Immature natural killer cell (primary cell): ENCODE results near the gene MEX3B. TPM values are rescaled to one million over a fixed set of nuclear protein-coding genes. Genes with fewer than 3 reads are reported as not detected.

Experiments used
- DNase-seq, 3 donors: peaks; one replicate each; pipeline ENCODE4 v3.0.0; 2022; ENCODE audit warnings: mixed read lengths in 1 of 3
- H3K27ac Mint-ChIP-seq, 6 donors: one replicate each; pipeline ENCODE4 v1.8.0; 2020; ENCODE audit warnings: mixed read lengths in 6 of 6, mild to moderate bottlenecking in 5 of 6, inconsistent platforms in 4 of 6, moderate library complexity in 3 of 6
- H3K27me3 Mint-ChIP-seq, 3 donors: one replicate each; pipeline ENCODE4 v1.8.0; 2020 to 2021; ENCODE audit warnings: low read depth in 3 of 3, mild to moderate bottlenecking in 3 of 3, mixed read lengths in 3 of 3, moderate library complexity in 3 of 3, inconsistent platforms in 1 of 3
- H3K36me3 Mint-ChIP-seq, 3 donors: one replicate each; pipeline ENCODE4 v1.8.0; 2020; ENCODE audit warnings: mixed read lengths in 3 of 3, inconsistent platforms in 2 of 3, mild to moderate bottlenecking in 2 of 3
- H3K4me1 Mint-ChIP-seq, 2 donors: one replicate each; pipeline ENCODE4 v1.8.0; 2020; ENCODE audit warnings: inconsistent platforms in 2 of 2, mild to moderate bottlenecking in 2 of 2, mixed read lengths in 2 of 2, moderate library complexity in 1 of 2
- H3K4me3 Mint-ChIP-seq, 5 donors: one replicate each; pipeline ENCODE4 v1.8.0; 2020; ENCODE audit warnings: mild to moderate bottlenecking in 5 of 5, mixed read lengths in 5 of 5, inconsistent platforms in 3 of 5, moderate library complexity in 3 of 5
- H3K9me3 Mint-ChIP-seq, 6 donors: one replicate each; pipeline ENCODE4 v1.8.0; 2020; ENCODE audit warnings: mild to moderate bottlenecking in 6 of 6, mixed read lengths in 6 of 6, inconsistent platforms in 4 of 6, moderate library complexity in 3 of 6
- polyA plus RNA-seq, 3 donors: library from polyadenylated mRNA; unstranded; fragments of 300-500 nt; fragmentation: Illumina TruSeq; gene quantifications; one replicate each; pipeline ENCODE4 v1.2.3, GENCODE V29; 2021

MEX3B gene
- polyA plus RNA-seq: under 1 TPM in 1 of 3 donors, not detected in 2; 0.06 TPM

DNA sequence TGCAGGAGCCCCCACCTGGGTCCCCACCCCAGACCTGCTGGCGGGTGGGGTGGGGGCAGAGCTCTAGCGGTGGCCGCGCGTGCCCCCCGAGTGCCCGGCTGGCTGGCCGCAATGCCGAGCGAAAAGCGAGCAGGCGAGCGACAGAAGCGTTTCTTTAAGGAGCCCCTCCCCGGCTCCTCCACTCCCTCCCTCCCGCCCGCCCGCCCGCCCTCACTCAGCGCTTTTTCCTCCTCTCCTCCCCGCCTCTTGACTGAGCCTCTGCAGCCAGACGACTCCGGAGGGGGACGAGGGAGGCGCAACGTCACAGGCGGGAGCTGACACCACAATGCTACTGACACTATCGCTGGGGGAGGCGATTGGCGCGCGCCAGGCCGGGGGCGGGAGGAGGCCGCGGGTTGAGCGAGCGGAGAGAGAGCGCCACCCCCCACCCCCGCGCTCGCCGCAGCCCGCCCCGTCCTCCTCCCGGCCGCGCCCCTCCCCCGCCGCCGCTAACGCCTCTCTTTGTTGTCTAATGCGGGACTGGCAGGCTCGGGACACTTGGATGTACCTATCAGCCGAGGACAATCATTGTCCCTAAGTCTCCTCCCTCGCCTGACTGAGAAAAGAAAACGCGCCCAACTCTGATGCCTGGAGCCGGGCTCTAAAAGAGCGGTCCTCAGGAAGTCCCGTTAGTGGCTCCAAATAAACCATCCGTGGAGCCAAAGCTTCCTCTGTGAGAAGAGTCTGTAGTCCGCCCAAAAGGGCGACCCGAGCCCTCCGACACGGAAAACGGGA lies at the start of gene MEX3B:
Gene MEX3B (minus strand): TSS at position 127 of the 774 bp plus-strand sequence. CDS start 313 bp downstream, outside the sequence.
- Mint-ChIP-seq H3K4me1 (peaks cover 12 to 21% of the 10 kb centered on the region in 2 donors), H3K4me3 (peak within 1 kb of the TSS; percentile 88 to 93 (median 91)), H3K27ac (peak within 1 kb of the TSS in 5 of 6 donors; percentile 56 to 87 (median 79)), H3K27me3 (peaks cover 6 to 21% (median 9%) of the 10 kb centered on the region in 3 donors), H3K9me3 (no peaks in the 10 kb centered on the region), H3K36me3 (no peaks in the 10 kb centered on the region)
- peak; percentile 68 to 78 (median 76) for DNase-seq

DNA sequence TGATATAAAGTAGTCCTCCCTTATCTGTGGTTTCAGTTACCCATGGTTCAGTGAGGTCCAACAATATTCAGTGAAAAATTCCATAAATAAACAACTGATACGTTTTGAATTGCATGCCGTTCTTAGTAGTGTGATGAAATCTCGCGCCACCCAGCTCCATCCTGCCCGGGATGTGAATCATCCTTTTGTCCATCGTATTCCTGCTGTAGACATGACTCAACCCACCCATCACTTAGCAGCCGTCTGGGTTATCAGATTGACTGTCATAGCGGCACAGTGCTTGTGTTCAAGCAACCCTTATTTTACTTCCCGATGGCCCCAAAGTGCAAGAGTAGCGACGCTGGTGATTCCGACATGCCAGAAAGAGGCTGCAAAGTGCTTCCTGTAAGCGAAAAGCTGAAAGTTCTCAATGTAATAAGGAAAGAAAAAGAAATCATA lies 48.0 kb upstream of the MEX3B start:
- H3K4me3 Mint-ChIP-seq: no peak overlapping the region
- H3K9me3 Mint-ChIP-seq: peaks cover 0 to 3% (median 0%) of the 10 kb centered on the region in 6 donors
- peaks cover 2 to 4% (median 2%) of the 10 kb centered on the region in 3 donors for H3K27me3 Mint-ChIP-seq
- H3K27ac Mint-ChIP-seq: no peak overlapping the region
- DNase-seq: no peak
- no peaks in the 10 kb centered on the region for H3K36me3 Mint-ChIP-seq
- H3K4me1 Mint-ChIP-seq: no peaks in the 10 kb centered on the region

DNA sequence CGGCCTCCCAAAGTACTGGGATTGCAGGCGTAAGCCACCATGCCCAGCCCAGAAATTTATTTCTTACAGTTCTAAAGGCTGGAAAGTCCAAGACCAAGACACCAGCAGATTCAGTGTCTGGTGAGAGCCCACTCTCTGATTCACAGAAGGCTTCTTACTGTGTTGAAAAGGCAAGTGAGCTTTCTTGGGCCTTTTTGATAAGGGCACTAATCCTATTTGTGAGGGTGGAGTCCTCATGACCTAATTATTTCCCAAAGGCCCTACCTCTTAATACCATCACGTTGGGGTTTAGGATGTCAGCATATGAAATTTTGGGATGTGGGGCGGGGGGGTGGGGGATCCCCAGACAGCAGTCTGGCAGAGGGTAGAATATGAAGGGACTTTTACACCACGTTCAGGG lies 47.5 kb upstream of the MEX3B start:
- no peak for DNase-seq
- Mint-ChIP-seq H3K27ac (no peak overlapping the region), H3K27me3 (peaks cover 0 to 4% (median 0%) of the 10 kb centered on the region in 3 donors), H3K36me3 (no peaks in the 10 kb centered on the region), H3K9me3 (peaks cover 0 to 3% (median 0%) of the 10 kb centered on the region in 6 donors), H3K4me1 (no peaks in the 10 kb centered on the region), H3K4me3 (no peak overlapping the region)

- H3K4me1 Mint-ChIP-seq: no peaks in the 10 kb centered on the region
- H3K27ac Mint-ChIP-seq: no peak overlapping the region
- H3K27me3 Mint-ChIP-seq: peaks cover 0 to 6% (median 1%) of the 10 kb centered on the region in 3 donors
- DNase-seq: no peak
- peaks cover 0 to 3% (median 0%) of the 10 kb centered on the region in 6 donors for H3K9me3 Mint-ChIP-seq
- no peak overlapping the region for H3K4me3 Mint-ChIP-seq
- H3K36me3 Mint-ChIP-seq: no peaks in the 10 kb centered on the region
Measured at GRCh38 chr15:82091636-82092140, 45.9 kb upstream of the MEX3B start.

- Mint-ChIP-seq H3K4me3 (peak overlapping the region in 1 of 5 donors; percentile 22), H3K27me3 (peaks cover 0 to 8% (median 1%) of the 10 kb centered on the region in 3 donors), H3K4me1 (no peaks in the 10 kb centered on the region), H3K36me3 (no peaks in the 10 kb centered on the region), H3K27ac (peak overlapping the region in 1 of 6 donors; percentile 3), H3K9me3 (no peaks in the 10 kb centered on the region)
- DNase-seq: no peak
Measured at GRCh38 chr15:82086243-82086995, 40.6 kb upstream of the MEX3B start.

- Mint-ChIP-seq H3K27ac (no peak overlapping the region), H3K4me1 (no peaks in the 10 kb centered on the region), H3K27me3 (peaks cover 0 to 12% (median 5%) of the 10 kb centered on the region in 3 donors), H3K36me3 (no peaks in the 10 kb centered on the region), H3K4me3 (no peak overlapping the region), H3K9me3 (no peaks in the 10 kb centered on the region)
- no peak for DNase-seq
Measured at GRCh38 chr15:82081914-82082762, 36.3 kb upstream of the MEX3B start.

- H3K36me3 Mint-ChIP-seq: no peaks in the 10 kb centered on the region
- no peak overlapping the region for H3K27ac Mint-ChIP-seq
- no peaks in the 10 kb centered on the region for H3K9me3 Mint-ChIP-seq
- DNase-seq: no peak
- peaks cover 0 to 9% (median 5%) of the 10 kb centered on the region in 3 donors for H3K27me3 Mint-ChIP-seq
- no peak overlapping the region for H3K4me3 Mint-ChIP-seq
- no peaks in the 10 kb centered on the region for H3K4me1 Mint-ChIP-seq
Measured at GRCh38 chr15:82080774-82081173, 35.0 kb upstream of the MEX3B start.

DNA sequence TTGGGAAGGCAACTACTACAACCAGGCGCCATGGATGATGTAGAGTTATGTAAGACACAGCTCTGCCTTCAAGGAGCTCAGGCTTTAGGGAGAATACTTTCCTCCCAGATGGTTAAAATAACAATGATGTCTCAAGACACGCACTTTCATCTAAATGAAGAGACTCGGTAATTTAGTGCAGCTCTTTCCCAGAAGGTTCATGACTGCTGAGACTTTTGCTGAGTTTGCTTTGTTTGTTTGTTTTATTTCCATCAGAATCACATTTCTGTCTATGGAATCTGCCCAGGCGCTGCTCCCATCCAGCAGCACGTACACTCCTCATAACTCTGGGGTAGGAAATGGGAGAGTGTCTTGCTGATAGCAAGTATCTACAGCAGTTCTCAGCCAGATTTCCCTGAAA lies 33.9 kb upstream of the MEX3B start:
- Mint-ChIP-seq H3K4me1 (no peaks in the 10 kb centered on the region), H3K27me3 (peaks cover 0 to 7% (median 5%) of the 10 kb centered on the region in 3 donors), H3K36me3 (no peaks in the 10 kb centered on the region), H3K4me3 (no peak overlapping the region), H3K9me3 (no peaks in the 10 kb centered on the region), H3K27ac (no peak overlapping the region)
- DNase-seq: no peak

- H3K4me3 Mint-ChIP-seq: no peak overlapping the region
- H3K9me3 Mint-ChIP-seq: no peaks in the 10 kb centered on the region
- H3K4me1 Mint-ChIP-seq: no peaks in the 10 kb centered on the region
- H3K27ac Mint-ChIP-seq: no peak overlapping the region
- DNase-seq: no peak
- peaks cover 2 to 8% (median 3%) of the 10 kb centered on the region in 3 donors for H3K27me3 Mint-ChIP-seq
- no peaks in the 10 kb centered on the region for H3K36me3 Mint-ChIP-seq
Measured at GRCh38 chr15:82074610-82075009, 28.8 kb upstream of the MEX3B start.

DNA sequence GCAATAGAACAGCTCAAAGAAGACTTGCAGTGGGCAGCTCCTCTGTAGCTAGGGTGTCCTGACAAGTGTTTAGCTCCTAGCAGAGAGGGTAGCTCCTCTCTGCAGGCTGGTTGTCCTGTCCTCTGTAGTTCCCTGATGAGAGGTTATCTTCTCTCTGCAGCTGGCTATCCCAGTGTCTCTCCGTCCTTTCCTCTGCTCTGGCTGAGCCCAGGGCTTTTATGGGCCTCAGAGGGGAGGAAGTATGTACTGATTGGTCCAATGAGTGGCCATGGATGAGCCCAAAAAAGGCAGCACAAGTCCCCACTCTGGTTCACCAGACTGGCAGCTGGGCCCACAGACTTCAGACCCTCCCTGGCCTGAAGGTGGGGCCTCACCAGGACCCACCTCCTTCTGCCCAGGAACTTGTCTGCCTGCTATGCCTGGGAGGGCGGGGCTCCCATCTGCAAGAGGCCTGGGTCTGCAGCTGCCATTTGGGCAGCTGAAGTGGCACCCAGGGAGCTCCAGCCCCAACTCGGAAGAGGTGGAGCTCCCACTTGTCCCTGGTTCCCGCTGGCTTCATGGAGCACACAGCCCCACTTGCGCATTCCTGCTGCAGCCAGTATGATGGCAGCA lies 27.2 kb upstream of the MEX3B start:
- DNase-seq: no peak
- Mint-ChIP-seq H3K27me3 (peaks cover 2 to 7% (median 3%) of the 10 kb centered on the region in 3 donors), H3K36me3 (no peaks in the 10 kb centered on the region), H3K4me1 (no peaks in the 10 kb centered on the region), H3K4me3 (no peak overlapping the region), H3K9me3 (no peaks in the 10 kb centered on the region), H3K27ac (no peak overlapping the region)

DNA sequence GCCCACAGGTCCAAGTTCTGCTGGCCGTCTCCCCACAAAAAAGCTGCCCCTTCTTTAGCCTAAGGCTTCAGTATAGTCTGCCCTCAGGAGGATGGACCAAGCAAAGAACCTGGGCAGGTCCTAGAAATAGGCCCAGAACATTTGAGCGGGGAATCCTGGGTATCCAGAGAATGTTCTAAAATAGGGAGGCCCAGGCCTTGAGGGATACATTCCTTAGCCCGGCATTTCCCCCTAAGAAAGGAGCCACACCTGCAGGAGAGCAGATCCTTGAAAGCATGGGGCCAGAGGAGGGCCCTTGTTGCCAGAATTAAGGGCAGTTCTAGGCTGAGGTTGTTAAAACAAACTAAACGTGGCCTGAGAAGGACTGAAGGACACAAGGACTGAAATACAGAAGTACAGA lies 20.6 kb upstream of the MEX3B start:
- no peaks in the 10 kb centered on the region for H3K4me1 Mint-ChIP-seq
- DNase-seq: no peak
- no peak overlapping the region for H3K4me3 Mint-ChIP-seq
- H3K27ac Mint-ChIP-seq: no peak overlapping the region
- H3K36me3 Mint-ChIP-seq: no peaks in the 10 kb centered on the region
- no peaks in the 10 kb centered on the region for H3K9me3 Mint-ChIP-seq
- peaks cover 7 to 14% (median 8%) of the 10 kb centered on the region in 3 donors for H3K27me3 Mint-ChIP-seq

- Mint-ChIP-seq H3K27me3 (peaks cover 9 to 17% (median 12%) of the 10 kb centered on the region in 3 donors), H3K4me1 (no peaks in the 10 kb centered on the region)
Measured at GRCh38 chr15:82064824-82065223, 19.0 kb upstream of the MEX3B start.

More at GRCh38 chr15:82064824-82065223, 19.0 kb upstream of the MEX3B start:
- no peak for DNase-seq
- H3K36me3 Mint-ChIP-seq: peaks cover 0 to 4% (median 0%) of the 10 kb centered on the region in 3 donors
- H3K27ac Mint-ChIP-seq: no peak overlapping the region
- no peak overlapping the region for H3K4me3 Mint-ChIP-seq
- no peaks in the 10 kb centered on the region for H3K9me3 Mint-ChIP-seq
